22Rv1 (cell line): ENCODE results near the gene ASXL2.

Experiments used
- CTCF ChIP-seq: fragments of 450-650 bp; IDR thresholded peaks from 2 replicates; pipeline ENCODE4 v1.5.1; 2017; ENCODE audit warnings: mild to moderate bottlenecking
- ZFX ChIP-seq: fragments of 450-650 bp; IDR thresholded peaks from 2 replicates; pipeline ENCODE4 v1.6.1; 2017; ENCODE audit warnings: antibody characterized with exemption, borderline replicate concordance

- TF ChIP-seq CTCF (no peak), ZFX (no peak)
Observed at GRCh38 chr2:25835906-25836305, 42.4 kb downstream of the ASXL2 start.
